Islet of Langerhans (tissue), 1 donor: Measurements from ENCODE around the gene LCNL1.

Source experiments
- FAIRE-seq: peaks from one replicate; lab custom pipeline; 2011; peaks lifted over from hg19 to GRCh38; lab: Jason Lieb, UNC

The LCNL1 gene

DNA sequence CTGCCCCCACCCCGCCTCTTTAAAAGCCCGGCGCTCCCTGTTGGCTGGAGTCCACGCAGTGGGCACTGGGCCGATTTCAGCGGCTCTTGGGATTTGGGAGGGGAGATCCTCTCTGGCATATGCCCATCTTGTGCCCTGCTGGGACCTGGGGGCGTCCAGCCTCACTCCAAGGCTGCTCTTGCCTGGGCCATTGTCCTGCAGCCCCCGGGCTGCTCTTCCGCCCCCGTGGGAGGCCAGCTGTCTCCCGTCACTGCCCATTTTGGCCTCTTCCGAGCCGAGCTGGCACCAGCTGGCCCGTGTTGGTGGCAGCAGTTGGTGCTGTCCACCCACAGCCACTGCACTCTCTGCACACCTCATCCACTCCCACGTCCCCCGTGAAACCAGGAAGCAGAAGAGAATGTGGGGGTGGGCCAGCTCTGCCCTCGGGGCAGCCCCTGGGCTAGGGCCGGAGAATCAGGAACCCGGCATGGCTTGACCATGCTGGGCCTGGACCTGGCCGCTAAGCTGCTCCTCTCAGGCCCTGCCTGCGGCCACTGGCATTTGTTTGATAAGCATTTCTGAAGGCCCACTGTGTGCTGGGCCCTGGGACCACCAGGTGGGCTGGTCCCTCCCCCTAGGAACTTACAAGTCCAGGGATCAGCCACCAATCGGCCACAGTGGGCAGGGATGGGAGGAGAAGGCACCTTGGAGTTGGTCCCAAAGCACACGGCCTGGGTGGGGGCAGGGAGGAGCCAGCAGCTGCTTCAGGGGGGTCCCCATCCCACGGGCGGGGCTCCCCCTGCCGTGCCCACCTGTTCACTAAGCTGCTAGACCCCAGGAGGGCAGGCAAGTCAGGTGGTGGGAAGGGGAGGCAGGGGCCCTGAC lies 35.5 kb upstream of the LCNL1 start:
- FAIRE-seq, result no peak

DNA sequence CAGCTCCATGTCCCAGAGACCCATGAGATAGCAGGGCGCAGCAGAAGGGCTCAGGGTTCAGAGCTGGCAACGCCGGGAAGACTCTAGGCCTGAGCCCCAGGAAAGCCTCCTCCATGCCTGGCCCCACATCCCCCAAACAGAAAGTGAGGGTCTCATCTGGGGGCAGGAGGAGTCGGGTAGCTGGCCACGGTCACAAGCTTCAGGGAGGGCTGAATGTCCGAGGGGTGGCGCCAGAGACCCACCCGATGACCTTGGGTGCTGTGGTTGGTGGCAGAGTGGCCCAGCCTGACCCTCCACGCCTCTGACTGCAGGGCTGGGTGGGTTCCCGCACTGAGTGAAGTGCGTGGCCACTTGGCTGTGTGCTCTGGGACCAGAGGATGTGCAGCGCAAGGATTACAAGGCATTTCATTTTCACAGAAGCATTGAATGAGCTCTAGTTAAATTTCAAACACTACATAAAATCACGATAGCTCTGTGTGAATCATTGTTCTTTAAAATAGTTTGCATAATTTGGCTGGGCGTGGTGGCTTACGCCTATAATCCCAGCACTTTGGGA lies 34.8 kb upstream of the LCNL1 start:
- FAIRE-seq, result no peak

- FAIRE-seq, result no peak
Measured at GRCh38 chr9:136949239-136949816, 33.5 kb upstream of the LCNL1 start.

DNA sequence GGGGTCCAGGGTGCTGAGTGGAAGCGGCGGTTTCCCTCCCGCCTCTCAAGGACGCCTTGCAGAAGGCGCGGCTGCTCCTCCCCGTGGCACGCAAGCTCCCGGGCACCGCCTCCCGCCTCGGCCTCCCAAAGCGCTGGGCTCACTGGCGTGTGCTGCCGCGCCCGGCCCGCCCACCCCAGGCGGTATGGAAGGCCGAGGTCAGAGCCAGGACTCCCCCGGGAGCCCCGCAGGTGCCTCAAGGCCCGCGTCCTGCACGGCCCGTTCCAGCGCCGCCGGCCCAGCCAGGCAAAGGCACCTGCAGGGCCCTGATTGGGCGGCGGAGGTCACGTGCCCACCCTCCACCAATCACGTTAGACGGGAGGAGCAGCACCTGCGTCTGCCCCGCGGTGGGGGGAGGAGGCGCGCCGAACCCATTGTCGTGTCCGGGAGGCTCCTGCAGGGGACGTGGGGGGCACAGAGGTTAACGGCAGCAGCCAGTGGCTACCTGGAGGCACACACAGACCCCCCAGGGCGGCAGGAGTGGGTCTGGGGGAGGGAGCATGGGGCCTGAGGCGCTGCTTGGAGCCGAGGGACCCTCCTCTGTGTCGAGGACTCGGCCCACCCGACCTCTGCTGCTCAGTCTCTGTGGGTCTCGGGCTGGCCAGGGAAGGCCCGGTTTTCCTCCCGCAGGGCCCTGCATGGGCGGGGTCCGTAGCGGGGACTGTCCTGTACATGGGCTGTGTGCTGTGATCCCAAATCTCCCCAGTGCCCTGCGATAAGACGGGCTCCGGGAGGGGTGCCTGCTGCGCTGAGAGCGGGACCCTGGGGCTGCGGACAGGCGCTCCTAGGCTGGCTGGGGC lies 32.8 kb upstream of the LCNL1 start:
- no peak for FAIRE-seq

DNA sequence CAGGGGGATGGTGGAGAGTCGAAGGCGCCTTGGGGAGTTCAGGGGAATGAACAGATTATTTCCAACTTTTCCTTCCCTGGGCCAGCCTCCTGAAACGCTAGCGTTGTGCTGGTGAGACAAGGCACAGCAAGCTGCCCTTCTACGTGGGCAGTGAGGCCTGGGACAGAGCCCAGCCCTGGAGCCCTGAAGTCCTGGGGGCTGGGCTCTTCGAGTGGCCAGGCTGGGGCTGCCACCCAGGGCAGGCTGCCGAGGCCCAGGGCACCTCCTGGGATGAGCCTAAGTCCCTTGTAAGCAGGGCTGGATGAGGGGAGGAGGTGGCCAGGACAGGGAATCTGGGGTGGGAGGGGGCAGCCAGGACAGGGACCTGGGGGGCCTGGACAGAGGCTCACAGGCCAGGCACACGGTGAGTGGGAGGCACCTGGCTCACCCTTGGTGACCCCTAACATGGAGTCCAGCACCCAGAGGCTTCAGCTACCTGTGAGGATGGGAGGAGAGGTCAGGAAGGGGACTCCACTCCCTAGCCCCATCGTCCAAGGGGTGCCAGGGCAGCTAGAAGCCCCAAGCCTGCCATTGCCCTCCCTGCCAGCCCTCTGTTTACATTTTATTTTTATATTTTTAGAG lies 32.0 kb upstream of the LCNL1 start:
- FAIRE-seq, result no peak

GRCh38 chr9:136951541-136952320 lies 31.1 kb upstream of the LCNL1 start, which contains the start of gene LCN12:
TSS of gene LCN12 (plus strand) at chr9:136952273. CDS start at chr9:136952328, 55 bp downstream.
- FAIRE-seq, result no peak

- no peak for FAIRE-seq
Measured at GRCh38 chr9:136952321-136952850, 30.4 kb upstream of the LCNL1 start.

DNA sequence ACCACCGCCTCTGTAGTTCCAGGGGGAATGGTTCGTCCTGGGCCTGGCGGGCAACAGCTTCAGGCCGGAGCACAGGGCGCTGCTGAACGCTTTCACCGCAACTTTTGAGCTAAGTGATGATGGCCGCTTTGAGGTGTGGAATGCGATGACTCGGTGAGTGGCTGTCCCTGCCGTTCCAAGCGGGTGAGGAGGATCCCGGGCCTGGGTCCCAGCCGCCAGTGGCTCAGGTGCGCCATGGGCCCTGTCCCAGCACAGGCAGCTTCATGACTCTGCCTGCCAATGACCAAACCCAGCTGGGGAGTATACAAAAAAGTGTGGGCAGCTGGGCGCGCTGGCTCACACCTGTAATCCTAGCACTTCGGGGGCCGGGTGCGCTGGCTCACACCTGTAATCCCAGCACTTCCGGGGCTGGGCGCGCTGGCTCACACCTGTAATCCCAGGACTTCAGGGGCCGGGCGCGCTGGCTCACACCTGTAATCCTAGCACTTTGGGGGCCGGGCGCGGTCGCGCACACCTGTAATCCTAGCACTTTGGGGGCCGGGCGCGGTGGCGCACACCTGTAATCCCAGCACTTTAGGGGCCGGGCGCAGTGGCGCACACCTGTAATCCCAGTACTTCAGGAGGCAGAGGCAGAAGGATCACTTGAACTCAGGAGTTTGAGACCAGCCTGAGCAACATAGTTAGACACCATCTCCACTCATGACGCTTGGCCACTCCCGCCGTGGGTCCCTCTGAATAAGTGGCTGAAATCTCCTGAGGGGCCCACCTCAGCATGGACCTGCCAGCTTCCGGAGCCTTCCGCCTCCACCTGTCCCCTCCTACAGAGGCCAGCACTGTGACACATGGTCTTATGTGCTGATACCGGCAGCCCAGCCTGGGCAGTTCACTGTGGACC lies 29.7 kb upstream of the LCNL1 start:
- FAIRE-seq, result no peak

DNA sequence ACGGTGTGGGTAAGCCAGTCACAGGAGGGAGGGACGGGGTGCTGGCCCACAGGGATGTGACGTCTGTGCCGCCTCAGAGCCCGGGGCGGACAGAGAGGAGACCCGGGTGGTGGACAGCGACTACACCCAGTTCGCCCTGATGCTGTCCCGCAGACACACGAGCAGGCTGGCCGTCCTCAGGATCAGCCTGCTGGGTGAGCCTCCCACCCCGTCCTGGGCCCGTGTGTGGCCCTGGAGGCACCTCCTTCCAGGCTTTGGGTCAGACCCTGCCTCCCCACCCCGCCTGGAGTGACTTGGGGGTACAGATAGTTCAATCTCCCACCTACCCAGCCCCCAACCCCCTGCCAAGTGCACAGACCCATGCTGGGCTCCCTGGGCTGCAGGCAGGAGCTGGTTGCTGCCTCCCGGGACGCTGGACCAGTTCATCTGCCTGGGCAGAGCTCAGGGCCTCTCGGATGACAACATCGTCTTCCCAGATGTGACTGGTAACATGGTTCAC lies 29.0 kb upstream of the LCNL1 start:
- FAIRE-seq, result no peak

DNA sequence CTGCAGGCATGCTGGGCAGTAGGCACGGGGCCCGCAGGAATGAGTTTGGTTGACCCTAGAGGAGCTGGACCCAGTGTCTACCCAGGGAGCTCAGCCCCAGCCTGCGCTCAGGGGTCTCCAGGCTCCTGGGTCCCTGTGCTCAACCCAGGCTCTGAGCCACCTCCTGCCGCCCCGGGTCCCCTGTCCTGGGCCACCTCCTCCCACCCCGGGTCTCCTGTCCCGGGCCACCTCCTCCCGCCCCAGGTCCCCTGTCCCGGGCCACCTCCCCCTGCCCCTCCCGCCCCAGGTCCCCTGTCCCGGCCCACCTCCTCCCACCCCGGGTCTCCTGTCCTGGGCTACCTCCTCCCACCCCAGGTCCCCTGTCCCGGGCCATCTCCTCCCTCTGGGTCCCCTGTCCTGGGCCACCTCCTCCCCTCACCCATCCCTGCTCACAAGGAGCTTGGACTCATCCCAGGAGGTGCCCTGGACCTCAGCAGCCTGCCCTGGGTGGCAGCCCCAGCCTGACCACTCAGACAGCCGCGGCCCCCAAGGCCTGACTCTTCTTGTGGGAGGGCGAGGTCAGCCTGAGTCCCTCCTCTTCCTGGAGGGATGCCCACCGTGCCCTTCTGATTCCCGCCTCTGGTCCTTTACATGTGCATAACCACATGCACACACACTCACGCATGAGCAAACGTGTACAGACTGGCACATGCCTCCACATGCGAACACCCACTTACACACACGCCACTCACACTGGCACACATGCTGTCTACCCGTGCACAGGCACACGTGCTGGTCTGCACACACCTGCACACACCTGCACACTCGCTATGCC lies 28.3 kb upstream of the LCNL1 start:
- no peak for FAIRE-seq

GRCh38 chr9:136955202-136955942 lies 27.4 kb upstream of the LCNL1 start:
- FAIRE-seq, result no peak

GRCh38 chr9:136955943-136956335 lies 26.9 kb upstream of the LCNL1 start:
- no peak for FAIRE-seq

DNA sequence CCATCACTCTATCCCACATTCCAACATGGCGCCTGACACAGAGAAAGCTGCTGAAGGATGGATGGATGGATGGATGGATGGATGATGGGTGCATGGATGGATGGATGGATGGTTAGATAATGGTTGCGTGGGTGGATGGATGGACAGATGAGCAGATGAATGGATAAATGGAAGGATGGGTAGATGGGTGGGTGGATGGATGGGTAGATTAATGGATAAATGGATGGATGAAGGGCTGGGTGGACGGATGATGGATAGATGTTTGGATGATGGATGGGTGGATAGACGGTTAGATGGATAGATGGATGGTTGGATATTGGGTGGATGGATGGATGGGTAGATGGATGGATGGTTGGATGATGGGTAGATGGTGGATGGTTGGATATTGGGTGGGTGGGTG lies 26.2 kb upstream of the LCNL1 start:
- no peak for FAIRE-seq

GRCh38 chr9:136957461-136957860 lies 25.3 kb upstream of the LCNL1 start:
- no peak for FAIRE-seq

GRCh38 chr9:136957901-136958300 lies 24.9 kb upstream of the LCNL1 start:
- FAIRE-seq, result no peak

- no peak for FAIRE-seq
Measured at GRCh38 chr9:136958473-136958872, 24.3 kb upstream of the LCNL1 start.

DNA sequence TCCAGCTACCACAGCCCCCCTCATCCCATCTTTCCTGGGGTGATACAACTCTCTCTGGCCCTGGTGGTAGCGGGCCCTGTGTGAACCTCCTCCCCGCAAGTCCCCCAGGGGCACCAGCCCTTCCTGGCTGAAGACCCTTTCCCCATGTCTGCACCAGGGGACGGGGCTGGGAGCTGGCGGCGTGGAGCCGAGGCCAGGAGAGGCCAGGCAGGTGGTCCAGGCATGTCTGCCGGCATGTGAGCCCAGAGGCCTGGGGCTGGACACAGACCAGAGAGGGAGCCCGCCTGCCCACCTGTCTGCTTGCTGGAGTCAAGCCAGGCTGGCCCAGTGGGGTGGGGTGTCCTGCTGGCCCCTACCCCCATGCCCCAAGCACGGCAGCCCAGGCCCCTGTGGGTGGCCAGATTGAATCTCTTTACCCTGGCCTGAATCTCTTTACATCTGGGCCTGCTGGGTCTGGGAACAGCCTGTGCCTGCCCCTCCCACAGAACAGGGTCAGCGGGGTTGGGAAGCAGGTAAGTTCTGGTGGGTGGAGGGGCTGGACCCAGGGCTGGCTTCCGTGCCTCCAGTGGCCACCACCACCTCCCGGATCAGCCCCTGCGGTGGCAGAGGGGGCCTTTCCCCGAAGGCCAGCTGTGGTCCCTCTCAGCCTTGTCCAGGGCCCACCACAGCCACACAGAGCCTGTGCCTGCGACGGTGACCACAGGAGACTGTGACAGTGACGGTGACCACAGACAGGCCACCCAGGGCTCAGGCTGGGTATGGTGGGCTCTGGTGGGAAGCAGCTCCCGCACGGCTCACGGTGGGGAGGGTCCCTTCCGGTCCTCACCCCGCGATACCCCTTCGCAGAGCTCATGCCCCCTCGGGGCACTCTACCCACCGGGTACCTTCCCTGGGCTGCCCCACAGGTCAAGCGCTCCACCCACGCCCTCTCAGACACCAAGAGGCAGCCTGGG lies 23.6 kb upstream of the LCNL1 start:
- FAIRE-seq, result no peak
